GM12892 (cell line): ENCODE measurements around the gene CHRM3.

Source experiments
- POLR2A ChIP-seq: IDR thresholded peaks from 2 replicates; pipeline ENCODE4 v1.6.1; 2011; ENCODE audit warnings: low read depth, low read length, control low read depth
- POLR2AphosphoS5 ChIP-seq: IDR thresholded peaks from 2 replicates; pipeline ENCODE4 v1.6.1; 2011; ENCODE audit warnings: low read depth, low read length, control low read depth

- TF ChIP-seq POLR2A (no peak), POLR2AphosphoS5 (no peak)
Observed at GRCh38 chr1:239427712-239428111, 41.3 kb downstream of the CHRM3 start.
